Cardiac fibroblast (primary cell): Measurements from ENCODE around the gene SOCS2.

Source experiments
- DNase-seq, 2 donors: peaks; one replicate each; pipeline versions ENCODE4 v3.0.0 to v3.0.0-alpha.2; 2010; ENCODE audit warnings: low read depth in 2 of 2
- H3K4me3 ChIP-seq, 2 donors: replicated peaks in 1 of 2; 1 replicate in 1 of 2; 2 replicates in 1 of 2; pipeline ENCODE4 v1.5.1; 2011; ENCODE audit warnings: low read depth in 2 of 2, low read length in 2 of 2, mild to moderate bottlenecking in 2 of 2, moderate library complexity in 1 of 2
- TF ChIP-seq, protein P1 (sequence below): IDR thresholded peaks from one replicate; pipeline ENCODE4 v1.5.1; 2011; ENCODE audit warnings: low read depth, mild to moderate bottlenecking, low read length, inconsistent platforms

SOCS2 gene

GRCh38 chr12:93572712-93573551 lies 457 bp downstream of the SOCS2 start:
- peak overlapping the region; percentile 70 to 83 for H3K4me3 ChIP-seq
- TF ChIP-seq, protein P1, sequence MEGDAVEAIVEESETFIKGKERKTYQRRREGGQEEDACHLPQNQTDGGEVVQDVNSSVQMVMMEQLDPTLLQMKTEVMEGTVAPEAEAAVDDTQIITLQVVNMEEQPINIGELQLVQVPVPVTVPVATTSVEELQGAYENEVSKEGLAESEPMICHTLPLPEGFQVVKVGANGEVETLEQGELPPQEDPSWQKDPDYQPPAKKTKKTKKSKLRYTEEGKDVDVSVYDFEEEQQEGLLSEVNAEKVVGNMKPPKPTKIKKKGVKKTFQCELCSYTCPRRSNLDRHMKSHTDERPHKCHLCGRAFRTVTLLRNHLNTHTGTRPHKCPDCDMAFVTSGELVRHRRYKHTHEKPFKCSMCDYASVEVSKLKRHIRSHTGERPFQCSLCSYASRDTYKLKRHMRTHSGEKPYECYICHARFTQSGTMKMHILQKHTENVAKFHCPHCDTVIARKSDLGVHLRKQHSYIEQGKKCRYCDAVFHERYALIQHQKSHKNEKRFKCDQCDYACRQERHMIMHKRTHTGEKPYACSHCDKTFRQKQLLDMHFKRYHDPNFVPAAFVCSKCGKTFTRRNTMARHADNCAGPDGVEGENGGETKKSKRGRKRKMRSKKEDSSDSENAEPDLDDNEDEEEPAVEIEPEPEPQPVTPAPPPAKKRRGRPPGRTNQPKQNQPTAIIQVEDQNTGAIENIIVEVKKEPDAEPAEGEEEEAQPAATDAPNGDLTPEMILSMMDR, result no peak
- DNase-seq, result peak; percentile 34 to 47

DNA sequence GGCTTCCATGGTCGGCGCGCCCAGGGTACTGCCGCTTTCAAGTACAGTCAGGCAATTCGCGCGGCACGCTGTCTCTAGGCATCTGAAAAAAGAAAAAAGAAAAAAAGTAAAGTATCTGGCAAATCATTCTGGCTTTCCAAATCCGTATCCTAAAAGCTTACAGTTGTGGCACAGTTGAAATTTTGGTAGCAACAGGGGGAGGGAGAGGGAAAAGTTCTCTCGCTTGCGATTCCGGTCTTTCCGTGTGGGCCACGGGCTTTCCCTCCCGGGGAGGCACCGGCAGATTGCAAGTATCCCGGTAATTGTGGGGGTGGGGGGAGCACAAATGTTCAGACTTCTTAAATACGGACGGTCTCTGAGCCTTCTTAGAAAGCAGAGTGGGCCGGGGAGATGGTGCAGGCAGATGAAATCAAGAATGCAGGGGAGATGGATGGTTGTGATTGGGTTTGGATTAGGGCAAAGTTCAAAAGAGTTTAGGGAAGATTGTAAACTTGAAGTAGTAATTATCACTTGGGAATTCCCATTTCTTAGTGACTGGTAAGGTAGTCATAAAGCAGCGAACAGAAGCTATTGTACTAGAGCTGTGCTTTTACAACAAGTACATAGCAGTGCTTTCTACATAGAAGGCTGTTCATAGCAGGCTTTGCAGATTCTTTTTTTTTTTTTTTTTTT lies 1.2 kb downstream of the SOCS2 start:
- TF ChIP-seq, protein P1, result no peak
- H3K4me3 ChIP-seq, result peak overlapping the region; percentile 70 to 83
- DNase-seq, result peak; percentile 21 to 60

DNA sequence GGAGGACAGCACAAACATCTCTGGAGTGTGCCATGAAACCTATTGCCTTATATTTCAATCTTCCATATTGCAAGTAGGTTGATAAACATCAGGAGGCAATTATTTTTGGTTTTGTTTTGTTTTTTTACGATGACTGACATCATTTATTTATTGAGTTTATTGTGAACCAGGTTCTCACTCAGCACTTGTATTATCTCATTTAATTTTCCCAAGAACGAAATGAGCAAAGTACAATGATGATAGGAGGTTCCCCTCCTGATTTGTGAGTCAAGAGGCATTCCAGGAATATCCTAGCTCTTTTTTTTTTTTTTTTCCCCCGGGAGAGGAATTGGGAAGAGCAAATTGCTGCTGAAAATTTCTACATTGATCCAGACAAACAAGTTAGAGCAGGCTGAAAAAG lies 4.7 kb downstream of the SOCS2 start:
- no peak for DNase-seq
- TF ChIP-seq, protein P1, result no peak
- no peak overlapping the region for H3K4me3 ChIP-seq

GRCh38 chr12:93578221-93578620 lies 5.7 kb downstream of the SOCS2 start:
- no peak overlapping the region for H3K4me3 ChIP-seq
- TF ChIP-seq, protein P1, result no peak
- no peak for DNase-seq

DNA sequence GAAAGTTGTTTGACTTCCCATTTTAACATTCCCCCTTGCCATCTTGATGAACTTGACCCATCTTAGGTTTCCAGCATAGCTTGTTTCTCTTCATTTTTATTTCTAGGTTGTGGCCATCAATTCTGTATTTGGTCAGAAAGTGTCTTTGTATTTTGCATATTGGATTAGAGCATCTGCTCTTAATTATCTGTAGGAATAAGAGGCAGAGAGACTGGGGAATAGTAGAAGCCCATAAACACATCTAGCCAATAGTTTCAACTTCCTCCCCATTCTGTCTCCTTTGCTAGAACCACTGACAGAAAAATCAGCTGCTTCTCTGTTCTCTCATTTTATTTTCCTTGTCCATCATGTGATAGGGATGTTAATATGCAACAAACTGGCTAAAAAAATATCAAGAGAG lies 8.2 kb downstream of the SOCS2 start:
- H3K4me3 ChIP-seq, result no peak overlapping the region
- TF ChIP-seq, protein P1, result no peak
- no peak for DNase-seq

GRCh38 chr12:93581370-93581769 lies 8.9 kb downstream of the SOCS2 start:
- DNase-seq, result no peak
- no peak overlapping the region for H3K4me3 ChIP-seq
- TF ChIP-seq, protein P1, result no peak
